Upper lobe of left lung (tissue), 6 donors: Measurements from ENCODE around the gene UBE2S. TPM values are rescaled to one million over a fixed set of nuclear protein-coding genes. Genes with fewer than 3 reads are reported as not detected.
"Not testable (repeated sequence)": the region's sequence is repeated elsewhere in the genome, so short reads cannot be mapped to it uniquely, and the experiment has no call there.

ENCODE experiments used
- ATAC-seq, 2 donors: fragments of 200-7000 bp; cut with Tn5 transposase; one replicate each; pipeline ENCODE4 v1.9.1; 2022; ENCODE audit warnings: mild to moderate bottlenecking in 2 of 2, moderate library complexity in 2 of 2; ENCODE audit not compliant: low FRiP score in 2 of 2
- DNase-seq, 2 donors: peaks; one replicate each; pipeline ENCODE4 v3.0.0-alpha.2; 2019 to 2020
- H3K27ac ChIP-seq, 4 donors: fragments of 200-600 bp; sonication (generic); one replicate each; pipeline ENCODE4 v1.5.1; 2016 to 2019
- H3K27me3 ChIP-seq, 4 donors: fragments of 200-600 bp; sonication (generic); one replicate each; pipeline ENCODE4 v1.5.1; 2017 to 2019
- H3K36me3 ChIP-seq, 4 donors: fragments of 200-600 bp; sonication (generic); one replicate each; pipeline ENCODE4 v1.5.1; 2016 to 2019
- H3K4me1 ChIP-seq, 4 donors: fragments of 200-600 bp; sonication (generic); one replicate each; pipeline ENCODE4 v1.5.1; 2018 to 2019
- H3K4me3 ChIP-seq, 4 donors: fragments of 200-600 bp; sonication (generic); one replicate each; pipeline ENCODE4 v1.5.1; 2017 to 2019; ENCODE audit warnings: mild to moderate bottlenecking in 2 of 4, moderate library complexity in 1 of 4
- H3K9me3 ChIP-seq, 4 donors: fragments of 200-600 bp; sonication (generic); one replicate each; pipeline ENCODE4 v1.5.1; 2018 to 2019
- CTCF ChIP-seq, 6 experiments: fragments of 450-650 bp in 4 of 6; fragments of 200-600 bp in 2 of 6; sonication (generic) in 2 of 6; IDR thresholded peaks; one replicate each; pipeline ENCODE4 v1.5.1; 2016 to 2019; ENCODE audit warnings: antibody characterized with exemption in 6 of 6
- EP300 ChIP-seq, 4 donors: sonication (generic); formaldehyde crosslinking; IDR thresholded peaks; one replicate each; pipeline ENCODE4 v1.5.1; 2017; ENCODE audit warnings: antibody characterized with exemption in 4 of 4, control low read depth in 2 of 4
- POLR2A ChIP-seq, 4 donors: fragments of 450-650 bp; IDR thresholded peaks; one replicate each; pipeline ENCODE4 v1.5.1; 2016 to 2017; ENCODE audit warnings: antibody characterized with exemption in 4 of 4, mild to moderate bottlenecking in 2 of 4
- POLR2AphosphoS5 ChIP-seq, 2 donors: sonication (generic); formaldehyde crosslinking; IDR thresholded peaks; one replicate each; pipeline ENCODE4 v1.5.1; 2017; ENCODE audit warnings: antibody characterized with exemption in 2 of 2
- WGBS, 2 donors: methylation state at CpG; one replicate each; pipeline ENCODE4 v1.1.5; 2017 to 2018; 5-methylcytosine and 5-hydroxymethylcytosine counted together
- total RNA-seq, 6 donors: library from RNA; depleted of rRNA in 4 of 6; stranded (reverse); fragments of >200 nt in 4 of 6; gene quantifications; one replicate each; pipeline versions ENCODE4 v1.1.0 to v1.2.1, GENCODE V29; 2016 to 2021
- donor health status: DM: no; HTN: no; CAD: no; lungs with moderate emphysema.
- donor health status: DM: no; HTN: yes; CAD: no; lungs with severe emphysema.

UBE2S gene
- total RNA-seq, 6 donors from 2014 or later, result 6.5 to 31.6 (median 19.0) TPM

GRCh38 chr19:55449469-55449868 is 41.9 kb upstream of the UBE2S start:
- H3K27me3 ChIP-seq, result peaks cover 7 to 28% (median 20%) of the 10 kb centered on the region in 4 donors
- H3K36me3 ChIP-seq, result peaks cover 0 to 7% (median 0%) of the 10 kb centered on the region in 4 donors
- DNase-seq (no peak), ATAC-seq (no peak)
- no peaks in the 10 kb centered on the region for H3K9me3 ChIP-seq
- no peak overlapping the region for H3K27ac ChIP-seq
- no peak for TF ChIP-seq POLR2AphosphoS5 (IDR thresholded peaks at IDR 0.05)
- TF ChIP-seq EP300 (IDR thresholded peaks at IDR 0.05), result no peak
- TF ChIP-seq POLR2A (IDR thresholded peaks at IDR 0.05), result no peak
- TF ChIP-seq CTCF (IDR thresholded peaks at IDR 0.05), result no peak
- H3K4me3 ChIP-seq, result no peak overlapping the region
- WGBS, 2 donors, result 38 to 40% methylated on average over 5 to 16 of the region's 16 CpGs
- peaks cover 15 to 22% (median 20%) of the 10 kb centered on the region in 4 donors for H3K4me1 ChIP-seq

- not testable (repeated sequence) for ATAC-seq, H3K36me3 ChIP-seq, H3K9me3 ChIP-seq, DNase-seq, H3K27ac ChIP-seq, H3K4me3 ChIP-seq
- Histone ChIP-seq H3K4me1 (peaks cover 15 to 26% (median 20%) of the 10 kb centered on the region in 4 donors), H3K27me3 (peaks cover 7 to 40% (median 27%) of the 10 kb centered on the region in 4 donors)
- 87 to 90% methylated on average over 5 of the region's 5 CpGs for WGBS, 2 donors
Measured at GRCh38 chr19:55448175-55448490, 40.5 kb upstream of the UBE2S start.

- Histone ChIP-seq H3K9me3 (no peaks in the 10 kb centered on the region), H3K27ac (no peak overlapping the region), H3K4me3 (no peak overlapping the region), H3K36me3 (no peaks in the 10 kb centered on the region), H3K27me3 (peaks cover 7 to 42% (median 30%) of the 10 kb centered on the region in 4 donors), H3K4me1 (peaks cover 15 to 26% (median 16%) of the 10 kb centered on the region in 4 donors)
- TF ChIP-seq POLR2AphosphoS5 (IDR thresholded peaks at IDR 0.05), result no peak
- no peak for TF ChIP-seq EP300 (IDR thresholded peaks at IDR 0.05)
- TF ChIP-seq CTCF (IDR thresholded peaks at IDR 0.05), result peak in 1 of 6 experiments; percentile 5
- no peak for TF ChIP-seq POLR2A (IDR thresholded peaks at IDR 0.05)
- WGBS, 2 donors, result 28 to 81% methylated on average over 2 to 16 of the region's 16 CpGs
- DNase-seq (no peak), ATAC-seq (peak in 1 of 2 donors; percentile 23)
Measured at GRCh38 chr19:55447421-55448174, 40.0 kb upstream of the UBE2S start.

GRCh38 chr19:55446060-55446459 is 38.5 kb upstream of the UBE2S start:
- DNase-seq, result no peak
- no peak overlapping the region for H3K27ac ChIP-seq
- no peak overlapping the region for H3K4me3 ChIP-seq
- 65 to 70% methylated on average over 8 of the region's 8 CpGs for WGBS, 2 donors
- H3K4me1 ChIP-seq, result peaks cover under 1 to 26% (median 4%) of the 10 kb centered on the region in 4 donors
- peaks cover 1 to 40% (median 25%) of the 10 kb centered on the region in 4 donors for H3K27me3 ChIP-seq
- H3K9me3 ChIP-seq, result no peaks in the 10 kb centered on the region
- ATAC-seq, result no peak
- TF ChIP-seq POLR2AphosphoS5 (IDR thresholded peaks at IDR 0.05) (no peak), CTCF (IDR thresholded peaks at IDR 0.05) (no peak), POLR2A (IDR thresholded peaks at IDR 0.05) (no peak), EP300 (IDR thresholded peaks at IDR 0.05) (no peak)
- no peaks in the 10 kb centered on the region for H3K36me3 ChIP-seq

GRCh38 chr19:55444646-55445045 is 37.1 kb upstream of the UBE2S start:
- peaks cover 0 to 50% (median 33%) of the 10 kb centered on the region in 4 donors for H3K27me3 ChIP-seq
- no peak overlapping the region for H3K4me3 ChIP-seq
- no peaks in the 10 kb centered on the region for H3K36me3 ChIP-seq
- no peak overlapping the region for H3K27ac ChIP-seq
- ATAC-seq (no peak), DNase-seq (no peak)
- peaks cover 5 to 35% (median 10%) of the 10 kb centered on the region in 4 donors for H3K4me1 ChIP-seq
- TF ChIP-seq POLR2AphosphoS5 (IDR thresholded peaks at IDR 0.05) (no peak), EP300 (IDR thresholded peaks at IDR 0.05) (no peak), CTCF (IDR thresholded peaks at IDR 0.05) (no peak), POLR2A (IDR thresholded peaks at IDR 0.05) (no peak)
- WGBS, 2 donors, result 36 to 46% methylated on average over 11 of the region's 11 CpGs
- no peaks in the 10 kb centered on the region for H3K9me3 ChIP-seq
